GDM1 (cell line): ENCODE measurements around the gene ZNF107.
"Not testable (repeated sequence)": the region's sequence is repeated elsewhere in the genome, so short reads cannot be mapped to it uniquely, and the experiment has no call there.

Experiments used
- DNase-seq: peaks from one replicate; lab custom pipeline; 2025; lab: John Stamatoyannopoulos, UW

ZNF107 gene

DNA sequence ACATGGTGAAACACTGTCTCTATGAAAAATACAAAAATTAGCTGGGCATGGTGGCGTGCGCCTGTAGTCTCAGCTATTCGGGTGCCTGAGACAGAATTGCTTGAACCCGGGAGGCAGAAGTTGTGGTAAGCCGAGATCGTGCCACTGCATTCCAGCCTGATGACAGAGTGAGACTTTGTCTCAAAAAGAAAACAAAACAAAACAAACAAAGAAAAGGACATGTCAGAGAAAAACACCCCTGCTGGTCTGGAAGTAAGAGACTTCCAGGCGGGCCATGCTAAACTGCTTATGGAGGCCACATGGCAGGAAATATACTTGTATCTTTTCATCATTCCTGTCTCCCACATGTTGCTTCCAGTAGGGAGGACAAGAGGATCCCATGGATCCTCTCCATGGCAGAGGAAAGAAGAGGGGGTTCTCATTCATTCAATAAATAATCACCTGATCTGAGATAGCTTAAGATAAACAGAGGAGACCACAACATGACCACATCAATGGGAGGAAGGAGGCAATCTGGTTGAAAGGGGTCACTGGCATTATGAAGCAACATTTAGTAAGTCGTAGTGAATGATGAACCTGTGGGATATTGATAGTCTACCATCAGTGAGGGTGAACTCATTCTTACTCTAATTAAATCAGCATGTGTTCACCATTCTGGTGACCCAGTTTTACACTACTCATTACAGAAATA lies 67.8 kb downstream of the ZNF107 start:
- DNase-seq = no peak

DNA sequence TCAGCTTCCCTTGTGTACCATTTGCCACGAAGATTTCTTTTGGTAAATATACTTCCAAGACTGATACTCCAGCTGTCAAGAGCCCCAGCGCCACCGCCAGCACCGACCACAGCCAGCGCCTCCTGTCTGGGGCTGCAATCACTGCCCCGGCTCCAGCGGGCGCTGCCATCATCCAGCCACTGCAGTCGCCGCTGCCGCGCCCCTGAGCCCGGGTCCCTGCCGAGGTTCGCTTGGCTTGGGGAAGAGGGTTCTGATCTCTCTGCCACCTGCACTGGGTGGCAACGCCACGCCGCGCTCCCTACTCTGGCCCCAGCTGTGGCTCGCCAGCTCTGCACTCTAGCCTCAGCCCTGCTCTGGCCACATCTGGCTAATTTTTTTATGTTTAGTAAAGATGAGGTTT lies 70.6 kb downstream of the ZNF107 start:
- DNase-seq = no peak

GRCh38 chr7:64738403-64738802 lies 72.5 kb downstream of the ZNF107 start:
- not testable (repeated sequence) for DNase-seq

DNA sequence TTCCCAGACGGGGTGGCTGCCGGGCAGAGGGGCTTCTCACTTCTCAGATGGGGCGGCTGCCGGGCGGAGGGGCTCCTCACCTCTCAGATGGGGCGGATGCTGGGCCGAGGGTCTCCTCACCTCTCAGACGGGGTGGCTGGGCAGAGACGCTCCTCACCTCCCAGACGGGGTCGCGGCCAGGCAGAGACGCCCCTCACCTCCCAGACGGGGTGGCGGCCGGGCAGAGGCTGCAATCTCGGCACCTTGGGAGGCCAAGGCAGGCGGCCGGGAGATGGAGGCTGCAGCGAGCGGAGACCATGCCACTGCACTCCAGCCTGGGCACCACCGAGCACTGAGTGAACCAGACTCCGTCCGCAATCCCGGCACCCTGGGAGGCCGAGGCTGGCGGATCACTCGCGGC lies 73.0 kb downstream of the ZNF107 start:
- not testable (repeated sequence) for DNase-seq

DNA sequence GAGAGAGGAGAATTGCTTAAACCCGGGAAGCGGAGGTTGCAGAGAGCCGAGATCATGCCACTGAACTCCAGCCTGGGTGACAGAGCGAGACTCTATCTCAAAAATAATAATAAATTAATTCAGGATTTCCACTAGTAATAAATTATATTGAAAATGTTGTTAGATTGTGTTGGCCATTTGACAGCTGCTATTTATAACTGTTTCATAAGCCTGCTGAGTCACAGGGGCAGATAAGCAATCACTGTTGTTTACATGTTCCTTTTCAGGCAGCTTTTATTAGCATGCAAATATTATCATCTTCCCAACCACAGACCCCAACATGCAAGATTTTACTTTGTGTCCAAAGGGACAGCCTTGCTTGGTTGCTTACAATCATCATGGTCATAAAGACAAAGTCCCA lies 78.7 kb downstream of the ZNF107 start:
- DNase-seq = no peak

DNA sequence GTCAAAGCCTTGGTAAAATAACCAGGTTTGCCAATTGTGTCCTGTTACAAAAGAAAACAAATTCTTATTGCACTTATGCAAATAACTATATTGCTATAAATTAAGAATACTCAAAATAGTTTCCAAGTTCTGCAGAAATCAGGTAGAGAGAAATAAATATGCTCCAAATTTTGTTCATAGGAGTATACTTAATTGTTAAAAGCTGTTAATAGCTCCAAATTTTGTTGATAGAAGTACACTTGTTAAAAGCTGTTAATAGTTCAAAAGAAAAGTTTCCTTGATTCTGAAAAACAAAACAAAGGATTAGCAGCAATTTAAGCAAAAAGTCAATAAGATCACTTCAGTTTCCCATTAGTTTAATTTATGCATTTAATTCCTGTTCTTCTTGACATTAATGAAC lies 81.9 kb downstream of the ZNF107 start:
- DNase-seq = no peak

- DNase-seq = no peak
These were observed 87.1 kb downstream of the ZNF107 start for GRCh38 chr7:64753032-64753431.

- DNase-seq = no peak
These were observed 89.9 kb downstream of the ZNF107 start for GRCh38 chr7:64755865-64756264.

DNA sequence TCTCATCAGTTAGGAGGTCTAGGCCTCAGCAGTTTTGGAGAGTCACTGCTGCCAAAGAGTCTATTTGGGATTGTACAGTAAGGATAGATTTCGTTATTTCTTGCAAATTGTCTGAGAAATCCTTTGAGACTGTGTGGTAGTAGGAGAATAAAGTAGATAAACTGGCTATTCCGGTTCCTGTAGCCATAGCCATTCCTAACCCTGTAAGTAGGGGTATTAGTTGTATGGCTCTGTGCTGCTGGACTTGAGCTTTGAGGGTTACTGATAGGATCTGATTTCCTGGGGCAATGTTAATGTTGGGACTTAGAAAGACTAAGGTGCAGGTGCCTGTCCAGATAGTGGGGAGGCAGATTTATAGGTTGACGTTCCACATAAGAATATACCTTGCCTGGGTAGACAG lies 92.2 kb downstream of the ZNF107 start:
- DNase-seq = no peak
